Spleen (tissue), 11 donors: ENCODE data around the gene RBP4. TPM values are rescaled to one million over a fixed set of nuclear protein-coding genes. Genes with fewer than 3 reads are reported as not detected.

ENCODE experiments used
- DNase-seq: peaks from one replicate; pipeline ENCODE4 v3.0.0-alpha.2; 2020
- H3K27ac ChIP-seq, 8 donors: fragments of 200-600 bp; sonication (generic) in 7 of 8; 1 replicate in 4 of 8; 2 replicates in 4 of 8; pipeline versions ENCODE4 v1.5.0 to v1.8.0; 2016 to 2021; ENCODE audit warnings: inconsistent platforms in 4 of 8, mild to moderate bottlenecking in 4 of 8, moderate library complexity in 1 of 8
- H3K27me3 ChIP-seq, 7 donors: fragments of 200-600 bp; sonication (generic) in 6 of 7; replicated peaks in 1 of 7; 1 replicate in 4 of 7; 2 replicates in 3 of 7; pipeline versions ENCODE4 v1.5.0 to v1.8.0; 2016 to 2021; ENCODE audit warnings: inconsistent platforms in 3 of 7, mild to moderate bottlenecking in 1 of 7
- H3K36me3 ChIP-seq, 6 donors: fragments of 200-600 bp; sonication (generic) in 5 of 6; 1 replicate in 4 of 6; 2 replicates in 2 of 6; pipeline versions ENCODE4 v1.5.0 to v1.8.0; 2016 to 2021; ENCODE audit warnings: inconsistent platforms in 2 of 6
- H3K4me1 ChIP-seq, 6 donors: fragments of 200-600 bp; sonication (generic) in 5 of 6; 1 replicate in 3 of 6; 2 replicates in 3 of 6; pipeline versions ENCODE4 v1.5.0 to v1.8.0; 2016 to 2021; ENCODE audit warnings: inconsistent platforms in 3 of 6
- H3K4me3 ChIP-seq, 8 donors: fragments of 200-600 bp; sonication (generic) in 7 of 8; 1 replicate in 4 of 8; 2 replicates in 4 of 8; pipeline versions ENCODE4 v1.5.0 to v1.8.0; 2016 to 2021; ENCODE audit warnings: inconsistent platforms in 4 of 8, mild to moderate bottlenecking in 4 of 8, moderate library complexity in 2 of 8
- H3K9me3 ChIP-seq, 8 donors: fragments of 200-600 bp; sonication (generic) in 7 of 8; 1 replicate in 4 of 8; 2 replicates in 4 of 8; pipeline versions ENCODE4 v1.5.0 to v1.8.0; 2016 to 2021; ENCODE audit warnings: inconsistent platforms in 4 of 8
- CTCF ChIP-seq, 11 experiments: fragments of 200-600 bp in 7 of 11; fragments of 450-650 bp in 4 of 11; sonication (generic) in 4 of 11; IDR thresholded peaks in 8 of 11; conservative IDR thresholded peaks in 3 of 11; 1 replicate in 7 of 11; 2 replicates in 4 of 11; pipeline versions ENCODE4 v1.4.0 to v1.8.0; 2016 to 2021; ENCODE audit warnings: antibody characterized with exemption in 11 of 11, inconsistent platforms in 4 of 11, mild to moderate bottlenecking in 1 of 11
- POLR2A ChIP-seq, 3 donors: fragments of 450-650 bp; IDR thresholded peaks; one replicate each; pipeline ENCODE4 v1.5.1; 2017; ENCODE audit warnings: antibody characterized with exemption in 3 of 3, mild to moderate bottlenecking in 1 of 3
- POLR2AphosphoS5 ChIP-seq, 3 donors: sonication (generic); formaldehyde crosslinking; IDR thresholded peaks; one replicate each; pipeline ENCODE4 v1.5.1; 2017; ENCODE audit warnings: antibody characterized with exemption in 3 of 3
- WGBS, 5 donors: extraction: QIAGEN DNeasy Blood & Tissue Kit in 3 of 5; methylation state at CpG; one replicate each; pipeline versions ENCODE4 v1.1.5 to v1.1.7; 2013 to 2018; 5-methylcytosine and 5-hydroxymethylcytosine counted together
- intact Hi-C: fragments of 100-400 bp; cut with DNase I; formaldehyde crosslinking; loops from one replicate; pipeline ENCODE4 v1.15.0; 2023; ENCODE audit warnings: low total_unique reads
- polyA plus RNA-seq, 3 donors: library from polyadenylated mRNA; stranded (reverse); fragments of 200-250 nt; gene quantifications; one replicate each; pipeline ENCODE4 v1.2.1, GENCODE V29; 2013
- total RNA-seq, 7 donors: library from RNA; depleted of rRNA in 3 of 7; stranded (reverse); fragments of >200 nt in 3 of 7; fragmentation: NEBNext Ultra II Directional in 4 of 7; extraction: Animal tissue kit (Norgen Biotek cat#: 25700) in 4 of 7; gene quantifications; one replicate each; pipeline versions ENCODE4 v1.1.0 to v1.2.1, GENCODE V29; 2016 to 2021
- donor health status: healthy with polysubstance abuse.
- donor health status: DM: no; HTN: no; CAD: no; lungs with moderate emphysema.
- donor health status: DM: no; HTN: no; CAD: no.
- donor health status: Bipolar disorder and iron deficiency.
- donor health status: healthy.
- donor health status: DM: no; HTN: no; CAD: no.
- donor health status: DM: yes; HTN: yes; CAD: no.

The RBP4 gene
- total and polyA plus RNA-seq, 10 donors = 0.20 to 1.3 (median 0.26) TPM; not detected in 6

DNA sequence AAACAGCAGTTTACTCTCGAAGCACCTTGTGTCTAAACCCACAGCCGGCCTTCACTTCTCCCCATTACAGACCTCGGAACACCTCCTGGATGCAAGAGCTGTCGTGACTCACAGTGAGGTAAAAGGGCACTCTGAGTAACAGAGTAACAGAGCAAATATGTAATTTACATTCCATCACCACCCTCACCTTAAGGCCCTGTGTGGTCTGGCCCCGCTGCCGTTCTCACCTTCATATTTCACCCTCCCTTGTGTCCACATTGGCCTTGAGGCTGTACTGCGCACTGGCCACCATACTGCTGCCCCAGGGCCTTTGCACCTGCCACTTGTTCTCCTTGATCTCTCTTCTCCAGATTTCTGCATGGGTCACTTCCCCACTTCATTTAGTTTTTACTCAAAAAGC lies 21.9 kb downstream of the RBP4 start:
- Histone ChIP-seq H3K27ac (no peak overlapping the region), H3K4me3 (no peak overlapping the region), H3K36me3 (no peaks in the 10 kb centered on the region), H3K27me3 (peaks cover 0 to 35% (median 0%) of the 10 kb centered on the region in 7 donors), H3K4me1 (peaks cover 0 to under 1% (median 0%) of the 10 kb centered on the region in 6 donors), H3K9me3 (peaks cover 0 to 14% (median 7%) of the 10 kb centered on the region in 8 donors)
- no peak for DNase-seq
- TF ChIP-seq CTCF (IDR thresholded peaks at IDR 0.05 in 8 of 11, conservative IDR thresholded peaks at IDR 0.05 in 3 of 11) (no peak), POLR2A (IDR thresholded peaks at IDR 0.05) (no peak), POLR2AphosphoS5 (IDR thresholded peaks at IDR 0.05) (no peak)
- intact Hi-C loops = no loop called here
- WGBS, 5 donors = 82 to 95% (median 89%) methylated on average over 7 of the region's 7 CpGs

DNA sequence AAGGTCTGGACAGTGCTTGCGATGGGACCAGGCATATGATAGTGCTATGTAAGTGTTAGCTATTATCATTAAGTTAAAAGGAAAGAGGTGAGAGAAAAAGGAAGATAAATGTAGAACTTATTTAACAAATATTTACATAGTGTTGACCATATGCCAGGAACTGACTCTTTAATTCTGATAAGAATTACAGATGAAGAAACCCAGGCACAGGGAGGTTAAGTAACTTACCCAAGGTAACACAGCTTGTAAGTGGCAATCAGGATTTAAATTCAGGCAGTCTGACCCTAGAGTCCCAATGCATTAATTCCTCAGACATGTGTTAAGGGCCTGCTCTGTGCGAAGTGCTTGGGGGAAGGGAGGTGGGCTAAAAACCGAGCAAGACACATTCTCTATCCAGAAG lies 23.5 kb downstream of the RBP4 start:
- H3K27ac ChIP-seq = no peak overlapping the region
- peaks cover 0 to 14% (median 11%) of the 10 kb centered on the region in 6 donors for H3K4me1 ChIP-seq
- 84 to 94% (median 85%) methylated on average over 3 of the region's 3 CpGs for WGBS, 5 donors
- H3K36me3 ChIP-seq = no peaks in the 10 kb centered on the region
- H3K9me3 ChIP-seq = peaks cover 0 to 14% (median 7%) of the 10 kb centered on the region in 8 donors
- DNase-seq = no peak
- peaks cover 0 to 40% (median 0%) of the 10 kb centered on the region in 7 donors for H3K27me3 ChIP-seq
- H3K4me3 ChIP-seq = no peak overlapping the region
- TF ChIP-seq POLR2A (IDR thresholded peaks at IDR 0.05) = no peak
- TF ChIP-seq CTCF (IDR thresholded peaks at IDR 0.05 in 8 of 11, conservative IDR thresholded peaks at IDR 0.05 in 3 of 11) = no peak
- TF ChIP-seq POLR2AphosphoS5 (IDR thresholded peaks at IDR 0.05) = no peak
- intact Hi-C loops = no loop called here

DNA sequence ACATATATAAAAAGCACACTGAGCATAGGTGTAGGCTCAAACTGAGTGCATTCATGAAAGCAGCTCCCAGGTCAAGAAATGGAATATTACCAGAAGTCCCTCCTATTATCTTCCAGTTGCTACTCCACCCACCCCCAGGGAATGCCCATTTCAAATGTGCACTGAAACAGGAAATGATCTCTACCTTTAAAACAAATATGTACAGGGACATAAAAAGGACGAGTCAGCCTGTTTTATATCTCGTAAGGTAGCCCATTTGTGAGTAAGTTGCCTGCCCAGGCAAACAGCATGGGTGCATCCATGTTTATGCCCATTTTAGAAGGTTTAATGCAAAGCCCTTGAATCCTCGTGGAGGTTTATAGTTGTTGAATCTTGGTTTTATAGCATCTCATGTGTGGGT lies 24.1 kb downstream of the RBP4 start:
- Histone ChIP-seq H3K27ac (no peak overlapping the region), H3K27me3 (peaks cover 0 to 45% (median 6%) of the 10 kb centered on the region in 7 donors), H3K4me1 (peaks cover 0 to 18% (median 12%) of the 10 kb centered on the region in 6 donors), H3K4me3 (no peak overlapping the region), H3K36me3 (no peaks in the 10 kb centered on the region), H3K9me3 (peaks cover 0 to 14% (median 7%) of the 10 kb centered on the region in 8 donors)
- WGBS, 5 donors = 62 to 92% (median 75%) methylated on average over 3 of the region's 3 CpGs
- no peak for DNase-seq
- TF ChIP-seq POLR2A (IDR thresholded peaks at IDR 0.05) (no peak), POLR2AphosphoS5 (IDR thresholded peaks at IDR 0.05) (no peak), CTCF (IDR thresholded peaks at IDR 0.05 in 8 of 11, conservative IDR thresholded peaks at IDR 0.05 in 3 of 11) (no peak)
- intact Hi-C loops = no loop called here

DNA sequence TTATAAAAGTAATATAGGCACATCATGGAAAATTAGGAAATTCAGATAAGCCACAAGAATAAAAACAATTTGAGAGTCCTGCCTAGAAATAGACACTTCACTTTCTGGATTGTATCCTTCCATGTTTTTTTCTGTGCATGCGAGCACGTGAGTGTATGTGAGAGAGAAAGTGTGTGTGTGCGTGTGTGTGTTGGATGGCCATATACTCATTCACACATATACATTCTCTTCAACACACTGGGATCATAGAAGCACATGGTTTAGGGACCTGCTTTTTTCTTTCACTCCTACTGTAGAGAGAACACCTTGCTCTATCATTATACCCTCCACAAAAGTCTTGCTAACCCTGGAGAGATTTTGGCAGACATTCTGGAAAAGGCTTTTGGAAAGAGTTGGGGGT lies 27.1 kb downstream of the RBP4 start:
- 42 to 60% (median 47%) methylated on average over 3 of the region's 3 CpGs for WGBS, 5 donors
- intact Hi-C loops = no loop called here
- TF ChIP-seq POLR2A (IDR thresholded peaks at IDR 0.05) = no peak
- TF ChIP-seq POLR2AphosphoS5 (IDR thresholded peaks at IDR 0.05) = no peak
- TF ChIP-seq CTCF (IDR thresholded peaks at IDR 0.05 in 8 of 11, conservative IDR thresholded peaks at IDR 0.05 in 3 of 11) = no peak
- H3K4me1 ChIP-seq = peaks cover 0 to 19% (median 12%) of the 10 kb centered on the region in 6 donors
- H3K27ac ChIP-seq = no peak overlapping the region
- no peaks in the 10 kb centered on the region for H3K36me3 ChIP-seq
- peaks cover 0 to 51% (median 10%) of the 10 kb centered on the region in 7 donors for H3K27me3 ChIP-seq
- H3K9me3 ChIP-seq = no peaks in the 10 kb centered on the region
- no peak overlapping the region for H3K4me3 ChIP-seq
- DNase-seq = no peak
